NOMO-1 (cell line): ENCODE data around the gene CSF2RB.
A peak's percentile ranks its signal among the peaks of the same experiment; 100 is the strongest.

ENCODE experiments used
- DNase-seq, 2 experiments: peaks; one replicate each; lab custom pipeline; 2025; ENCODE audit not compliant: unreplicated experiment in 2 of 2; lab: John Stamatoyannopoulos, UW

Gene CSF2RB

DNA sequence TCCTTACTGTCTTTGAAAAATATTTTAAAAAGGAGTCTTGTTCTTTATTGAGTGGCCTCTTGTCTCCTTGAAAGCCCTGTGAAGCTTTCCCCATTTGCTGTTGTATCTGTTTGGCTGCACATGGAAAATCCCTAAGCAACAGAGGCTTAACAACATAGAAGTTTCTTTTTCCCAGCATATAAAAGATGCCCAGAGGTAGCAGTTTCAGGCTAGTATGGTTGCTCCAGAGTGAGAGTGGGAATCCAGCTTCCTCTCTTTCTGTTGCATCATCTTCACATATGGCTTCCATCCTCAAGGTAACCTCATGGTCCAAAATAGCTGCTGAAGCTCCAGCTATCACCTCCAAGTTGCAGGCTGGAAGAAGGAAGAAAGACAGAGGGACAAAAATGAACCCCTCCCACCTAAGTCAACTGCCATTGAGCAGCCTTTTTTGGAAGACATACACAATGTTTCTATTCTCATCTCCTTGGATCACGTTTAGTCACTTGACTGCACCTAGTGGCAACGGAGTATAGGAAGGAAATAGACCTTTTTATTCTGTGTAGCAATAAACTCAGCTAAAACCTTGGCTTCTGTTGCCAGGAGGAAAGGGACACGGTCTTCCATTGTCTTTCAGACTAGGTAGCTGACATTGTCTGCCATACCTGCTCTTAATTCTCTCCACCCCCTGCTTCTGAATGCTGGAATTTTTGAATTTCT, 5.3 kb downstream of the CSF2RB start:
- DNase-seq, result no peak

DNA sequence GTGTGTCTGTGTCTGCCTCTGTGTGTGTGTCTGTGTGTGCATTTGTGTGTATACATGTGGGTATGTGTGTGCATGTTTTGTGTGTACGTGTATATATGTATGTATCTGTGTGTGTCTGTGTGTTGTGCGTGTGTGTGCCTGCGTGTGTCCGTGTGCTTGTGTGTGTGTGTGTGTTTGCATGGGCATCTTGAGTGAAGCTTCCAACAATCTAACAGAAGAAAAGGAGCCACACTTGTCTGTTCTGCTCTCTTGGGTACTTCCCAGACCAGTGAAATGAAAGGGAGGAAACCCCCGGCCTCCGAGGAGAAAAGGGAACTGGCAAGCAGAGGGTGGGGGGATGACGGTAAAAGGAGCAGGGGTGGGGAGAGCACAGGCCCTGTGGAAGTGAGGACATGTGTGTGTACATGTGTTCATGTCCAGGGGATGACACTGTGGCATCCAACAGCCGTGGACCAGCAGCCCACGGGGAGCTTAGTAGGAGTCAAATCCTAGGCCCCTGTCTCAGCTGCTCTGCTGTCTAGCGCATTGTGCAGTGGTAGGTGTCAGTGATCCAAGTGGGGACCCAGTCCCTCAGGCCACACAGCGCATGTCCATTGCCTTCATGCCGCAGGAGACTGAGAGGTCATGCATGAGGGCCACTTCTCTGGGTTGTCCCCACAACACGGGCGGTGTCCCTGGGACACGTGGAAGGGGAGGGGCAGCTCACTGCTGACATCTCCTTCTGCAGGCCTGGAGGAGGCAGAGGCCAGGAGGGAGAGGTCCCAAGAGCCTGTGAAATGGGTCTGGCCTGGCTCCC, 8.1 kb downstream of the CSF2RB start:
- peak; percentile 40 to 63 for DNase-seq

DNA sequence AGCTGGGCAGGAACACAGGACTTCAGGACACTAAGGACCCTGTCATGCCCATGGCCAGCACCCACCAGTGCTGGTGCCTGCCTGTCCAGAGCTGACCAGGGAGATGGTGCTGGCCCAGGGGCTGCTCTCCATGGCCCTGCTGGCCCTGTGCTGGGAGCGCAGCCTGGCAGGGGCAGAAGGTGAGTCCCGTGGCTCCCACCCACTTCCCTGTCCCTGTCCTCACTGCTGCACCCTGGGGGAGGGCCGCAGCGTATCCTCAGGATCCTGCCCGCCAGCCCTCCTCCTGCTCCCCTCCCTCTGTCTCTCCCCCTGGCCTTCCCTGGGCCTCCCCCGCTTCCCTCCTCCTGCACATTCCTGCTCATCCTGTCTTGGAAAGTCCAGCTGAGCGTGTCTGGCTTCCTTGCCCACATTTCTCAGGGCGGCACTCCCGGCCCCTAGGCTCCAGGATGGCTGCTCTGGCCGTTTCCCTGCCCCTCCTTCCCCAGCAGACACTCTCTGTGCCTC, 8.7 kb downstream of the CSF2RB start:
- DNase-seq, result no peak

DNA sequence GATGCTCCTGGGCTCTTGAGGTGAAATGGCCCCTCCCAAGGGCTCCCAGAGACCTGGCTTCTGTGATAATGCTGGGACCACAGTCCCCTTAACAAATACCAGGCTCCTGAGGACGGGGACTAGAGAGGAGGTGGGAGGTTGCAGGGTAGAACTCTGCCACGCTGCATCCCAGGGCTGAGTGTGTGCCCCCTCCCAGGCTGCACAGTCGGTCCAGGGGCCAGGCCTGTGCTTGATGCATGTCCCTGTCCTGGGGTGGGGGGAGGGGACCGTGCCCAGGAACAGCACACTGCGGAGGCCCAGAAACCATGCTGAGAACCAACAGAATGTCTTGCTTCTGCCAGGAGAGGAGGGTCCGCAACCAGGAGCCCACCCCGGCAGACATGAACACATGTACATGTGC, 9.3 kb downstream of the CSF2RB start:
- DNase-seq, result no peak

DNA sequence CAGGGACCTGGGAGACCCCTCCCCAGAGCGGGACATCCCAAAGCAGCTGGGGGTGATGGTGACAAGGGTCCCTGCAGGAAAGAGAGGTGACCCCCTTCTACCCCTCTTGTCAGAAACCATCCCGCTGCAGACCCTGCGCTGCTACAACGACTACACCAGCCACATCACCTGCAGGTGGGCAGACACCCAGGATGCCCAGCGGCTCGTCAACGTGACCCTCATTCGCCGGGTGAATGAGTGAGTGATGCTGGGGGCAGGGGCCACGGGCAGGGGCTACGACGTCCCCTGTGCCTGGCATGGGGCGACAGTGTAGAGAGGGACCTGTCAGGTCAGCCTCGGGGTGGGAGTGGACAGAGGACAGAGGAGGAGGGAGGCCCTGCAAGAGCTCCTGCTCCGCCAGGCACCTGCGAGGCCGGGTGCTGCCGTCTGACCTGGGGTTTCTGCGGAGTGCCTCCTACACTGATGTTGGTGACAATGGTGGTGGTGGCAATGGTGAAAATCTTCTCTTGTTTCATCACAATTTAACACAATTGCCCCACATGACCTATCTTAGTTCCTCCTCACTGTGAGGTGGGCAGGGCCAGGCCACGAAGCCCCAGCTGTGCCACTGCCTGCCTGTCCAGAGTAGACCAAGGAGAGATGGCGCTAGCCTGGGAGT, 9.8 kb downstream of the CSF2RB start:
- no peak for DNase-seq

DNA sequence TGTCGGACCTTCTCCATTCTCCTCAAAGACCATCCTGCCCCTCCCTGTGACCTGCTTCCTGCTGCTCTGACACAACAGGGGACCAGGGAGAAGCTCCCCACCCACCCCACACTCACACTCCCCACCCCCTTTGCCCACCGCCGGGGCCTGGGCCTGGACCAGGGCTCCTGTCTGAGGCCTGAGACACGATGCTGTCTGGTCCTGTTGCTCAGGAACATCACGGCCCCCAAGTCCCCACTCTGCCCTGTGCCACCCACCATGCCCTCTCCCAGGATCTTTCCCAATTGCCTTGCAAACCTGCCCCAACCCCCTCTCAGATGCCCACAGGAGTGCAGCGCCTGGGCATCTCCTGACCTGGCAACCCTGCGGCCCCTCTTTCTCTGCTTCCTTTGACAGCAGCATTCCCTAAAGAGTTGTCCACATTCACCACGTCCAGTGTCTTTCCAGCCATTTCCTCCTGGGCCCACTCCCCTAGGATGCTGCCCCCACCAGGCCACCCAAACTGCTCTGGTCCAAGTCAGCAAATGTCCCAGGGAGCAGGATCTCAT, 10.8 kb downstream of the CSF2RB start:
- DNase-seq, result no peak

DNA sequence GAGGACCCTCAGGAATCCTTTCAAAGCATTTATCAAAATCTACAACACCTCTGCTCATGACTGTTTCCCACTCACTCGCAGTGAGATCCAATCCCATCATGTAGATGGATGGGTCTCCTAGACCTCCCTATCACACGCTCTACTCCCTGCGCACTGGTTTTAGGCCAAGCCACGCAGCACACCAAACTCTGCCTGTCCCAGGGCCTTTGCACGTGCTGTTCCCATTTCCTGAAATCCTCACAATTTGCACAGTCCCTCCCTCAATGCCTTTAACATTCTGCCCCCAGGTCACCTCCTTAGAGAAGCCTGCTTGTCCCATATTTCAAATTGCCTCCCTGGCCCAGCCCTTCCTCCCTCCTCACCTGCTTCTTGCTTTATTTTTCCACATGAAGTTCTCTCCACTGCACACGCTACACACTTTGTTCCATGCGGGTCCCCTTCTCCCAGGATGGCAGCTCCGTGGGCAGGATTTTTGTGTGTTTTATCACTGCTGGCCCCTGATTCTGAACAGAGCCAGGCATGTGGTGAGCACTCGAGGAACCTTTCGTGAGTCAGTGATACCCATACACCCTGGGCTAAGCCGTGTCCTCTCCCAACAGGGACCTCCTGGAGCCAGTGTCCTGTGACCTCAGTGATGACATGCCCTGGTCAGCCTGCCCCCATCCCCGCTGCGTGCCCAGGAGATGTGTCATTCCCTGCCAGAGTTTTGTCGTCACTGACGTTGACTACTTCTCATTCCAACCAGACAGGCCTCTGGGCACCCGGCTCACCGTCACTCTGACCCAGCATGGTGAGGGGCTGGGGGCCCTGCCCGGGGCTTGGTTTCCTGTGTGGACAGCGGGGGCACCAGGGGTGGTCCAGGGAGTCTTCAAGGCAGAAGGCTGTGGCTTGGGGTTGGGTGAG, 12.2 kb downstream of the CSF2RB start:
- DNase-seq, result no peak

DNA sequence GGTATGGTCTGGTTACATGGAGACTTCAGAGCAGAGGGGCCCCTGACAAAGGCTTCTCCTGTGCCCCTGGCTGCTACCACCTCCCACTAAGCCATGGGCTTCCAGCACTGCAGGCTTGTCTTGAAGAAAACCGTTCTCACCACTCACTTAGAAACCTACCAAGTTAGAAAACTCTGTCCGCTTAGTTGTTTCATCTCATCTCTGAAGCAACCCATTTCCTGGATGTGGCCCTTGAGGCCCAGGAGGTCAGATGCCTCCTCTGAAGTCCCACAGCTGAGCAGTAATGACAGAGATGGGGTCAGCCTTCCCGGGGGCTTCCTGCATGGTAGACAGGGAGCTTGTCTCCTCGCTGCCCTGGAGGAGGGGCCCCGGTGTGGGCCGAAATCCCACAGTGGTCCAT, 12.9 kb downstream of the CSF2RB start:
- DNase-seq, result no peak

DNA sequence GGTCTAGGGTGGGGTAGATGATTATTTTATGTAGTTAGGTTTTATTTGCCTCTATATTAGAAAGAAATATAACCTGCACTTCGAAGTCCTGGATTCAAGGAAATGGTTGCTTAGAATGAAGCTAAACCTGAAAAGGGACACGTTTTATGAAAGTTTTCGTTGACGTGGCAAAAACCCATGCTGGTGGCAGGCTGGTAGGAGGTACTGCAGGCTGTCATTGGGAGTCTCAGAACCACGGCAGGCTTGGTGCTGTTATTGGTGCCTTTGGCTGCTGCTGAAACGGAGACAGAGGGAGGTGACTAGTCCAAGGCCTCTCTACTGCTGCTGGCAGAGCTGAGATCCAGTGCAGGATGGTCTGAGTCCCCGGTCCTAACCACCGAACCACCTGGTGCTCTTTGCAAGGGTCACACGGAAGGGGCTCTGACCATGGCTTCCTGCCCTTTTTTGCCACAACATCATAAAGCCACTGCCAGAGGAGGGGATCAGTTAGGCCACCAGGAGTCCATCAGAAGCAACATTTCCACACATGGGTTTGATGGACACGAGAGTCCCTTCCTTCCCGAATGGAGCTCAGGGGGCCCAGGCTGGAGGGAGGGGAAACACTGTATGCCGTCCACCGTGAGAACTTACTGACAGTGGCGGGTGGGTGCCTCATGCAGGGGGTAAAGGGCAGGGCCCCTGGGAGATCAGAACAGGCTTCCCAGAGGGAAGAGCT, 13.4 kb downstream of the CSF2RB start:
- DNase-seq, result no peak

DNA sequence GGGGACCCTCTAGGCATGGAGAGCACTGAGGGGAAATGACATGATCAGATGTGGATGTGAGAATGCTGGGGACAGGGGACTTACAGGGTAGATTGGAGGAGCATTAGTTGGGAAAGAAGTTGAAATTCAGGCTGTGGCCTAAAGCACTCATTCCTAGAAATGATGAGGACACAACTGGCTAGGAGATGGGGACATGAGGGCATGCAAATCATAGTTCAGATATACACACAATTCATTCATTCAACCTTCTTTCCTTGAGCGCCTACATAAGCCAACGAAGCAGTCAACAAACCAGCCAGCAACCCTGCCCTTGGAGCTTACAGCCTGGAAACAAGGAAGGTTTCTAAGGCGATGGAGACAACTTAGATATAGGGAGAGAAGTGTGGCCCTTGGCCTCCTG, 14.2 kb downstream of the CSF2RB start:
- no peak for DNase-seq

DNA sequence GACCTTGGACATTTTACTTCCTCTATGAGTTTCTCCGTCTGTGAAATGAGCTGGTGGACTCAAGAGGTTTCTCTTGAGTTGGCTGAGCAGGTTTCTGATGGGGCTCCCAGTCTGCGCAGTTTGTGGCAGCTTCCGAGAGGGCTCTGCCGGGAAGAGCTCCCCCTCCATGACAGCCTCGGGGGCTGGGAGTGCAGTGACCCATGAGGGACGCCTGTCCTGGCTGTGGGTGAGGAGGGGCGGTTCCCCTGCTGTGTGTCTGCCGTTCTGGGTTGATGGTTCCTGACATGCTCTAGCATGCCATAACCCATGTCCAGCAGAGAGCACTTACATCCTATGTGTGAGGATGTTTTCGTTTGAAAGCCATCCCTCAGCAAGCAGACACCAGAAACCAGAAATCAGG, 14.8 kb downstream of the CSF2RB start:
- DNase-seq, result no peak

DNA sequence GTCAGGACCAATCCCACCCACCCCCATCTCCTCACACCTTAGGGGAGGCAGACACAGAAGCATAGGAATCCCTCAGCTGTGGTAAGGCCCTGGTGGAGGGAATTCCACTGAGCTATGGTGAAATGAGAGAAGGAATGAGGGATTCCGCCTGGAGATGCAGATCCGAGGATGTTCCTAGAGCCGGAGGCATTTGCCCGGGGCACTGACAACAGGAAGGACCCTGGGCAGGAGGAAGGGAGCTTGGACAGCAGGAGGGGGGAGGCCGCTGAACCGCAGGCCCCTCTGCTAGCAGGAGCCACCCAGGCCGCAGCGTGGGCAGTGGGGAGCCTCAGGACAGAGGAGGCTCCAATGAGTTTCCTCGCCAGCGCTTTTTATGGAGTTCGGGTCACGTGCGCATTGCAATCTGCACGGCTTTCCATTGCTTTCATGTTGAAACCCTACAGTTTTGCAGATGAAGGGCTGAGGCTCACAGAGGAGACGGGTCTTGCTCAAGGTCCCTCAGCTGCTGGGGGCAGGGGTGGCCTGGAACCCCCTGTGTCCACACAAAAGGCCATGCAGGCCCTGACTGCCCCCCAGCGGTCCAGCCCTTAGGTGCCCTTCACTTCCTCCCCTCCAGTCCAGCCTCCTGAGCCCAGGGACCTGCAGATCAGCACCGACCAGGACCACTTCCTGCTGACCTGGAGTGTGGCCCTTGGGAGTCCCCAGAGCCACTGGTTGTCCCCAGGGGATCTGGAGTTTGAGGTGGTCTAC, 15.5 kb downstream of the CSF2RB start:
- no peak for DNase-seq

DNA sequence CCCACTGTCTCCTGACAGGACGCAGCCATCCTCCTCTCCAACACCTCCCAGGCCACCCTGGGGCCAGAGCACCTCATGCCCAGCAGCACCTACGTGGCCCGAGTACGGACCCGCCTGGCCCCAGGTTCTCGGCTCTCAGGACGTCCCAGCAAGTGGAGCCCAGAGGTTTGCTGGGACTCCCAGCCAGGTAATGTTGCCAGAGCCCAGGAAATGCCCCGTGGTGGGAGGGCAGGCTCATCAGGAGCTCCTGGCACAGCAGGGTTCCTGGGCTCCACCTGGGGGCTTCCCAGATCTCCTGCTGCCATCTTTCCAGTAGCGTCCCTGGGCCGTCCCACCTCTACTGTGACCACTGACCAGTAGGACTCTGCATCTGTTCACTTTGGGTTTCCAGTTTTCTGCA, 16.2 kb downstream of the CSF2RB start:
- DNase-seq, result no peak

DNA sequence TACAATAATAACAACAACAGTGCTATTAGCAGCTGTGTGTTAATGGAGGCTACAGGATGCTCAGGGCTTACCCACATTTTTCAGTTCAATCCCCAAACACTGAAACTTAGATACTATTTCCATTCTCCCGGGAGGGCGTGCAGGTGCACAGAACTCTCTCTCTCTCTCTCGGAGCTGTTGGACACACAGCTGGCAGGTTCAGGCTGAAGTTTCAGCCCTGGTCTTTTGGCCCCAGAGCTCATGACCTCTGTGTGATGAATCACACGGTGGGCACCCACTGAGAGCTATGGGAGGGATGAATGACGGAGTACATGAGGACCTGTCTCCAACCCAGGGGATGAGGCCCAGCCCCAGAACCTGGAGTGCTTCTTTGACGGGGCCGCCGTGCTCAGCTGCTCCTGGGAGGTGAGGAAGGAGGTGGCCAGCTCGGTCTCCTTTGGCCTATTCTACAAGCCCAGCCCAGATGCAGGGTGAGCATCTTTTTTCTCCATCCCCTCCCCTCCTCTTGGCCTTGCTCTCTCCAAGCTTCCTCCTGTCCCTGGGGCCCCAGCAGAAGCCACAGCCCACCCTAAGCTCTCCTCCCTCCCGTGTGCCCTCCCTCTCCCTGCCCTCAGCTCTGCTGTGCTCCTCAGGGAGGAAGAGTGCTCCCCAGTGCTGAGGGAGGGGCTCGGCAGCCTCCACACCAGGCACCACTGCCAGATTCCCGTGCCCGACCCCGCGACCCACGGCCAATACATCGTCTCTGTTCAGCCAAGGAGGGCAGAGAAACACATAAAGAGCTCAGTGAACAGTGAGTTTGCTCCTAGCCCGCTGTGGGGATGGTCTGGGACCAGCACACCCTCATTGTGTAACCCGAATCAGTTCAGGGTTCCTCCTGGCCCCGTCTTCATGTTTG, 16.9 kb downstream of the CSF2RB start:
- no peak for DNase-seq

DNA sequence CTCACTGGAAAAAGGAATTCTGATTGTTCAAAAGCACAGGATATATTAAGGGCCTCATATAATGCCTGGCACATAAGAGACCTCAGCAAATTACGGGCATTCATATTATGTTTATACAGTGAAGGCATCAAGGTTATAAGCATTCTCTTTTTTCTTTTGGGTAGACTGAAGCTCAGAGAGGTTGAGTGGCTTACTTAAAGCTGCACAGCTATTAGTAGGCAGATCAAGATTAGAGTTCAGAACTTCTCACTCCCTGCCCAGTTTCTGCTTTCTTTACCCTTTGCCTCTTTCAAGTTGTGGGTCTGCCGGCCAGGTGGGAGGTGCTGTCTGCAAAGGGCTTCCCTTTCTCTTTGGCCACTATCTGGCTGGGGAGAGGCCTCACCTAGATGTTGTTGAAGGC, 18.0 kb downstream of the CSF2RB start:
- DNase-seq, result no peak

DNA sequence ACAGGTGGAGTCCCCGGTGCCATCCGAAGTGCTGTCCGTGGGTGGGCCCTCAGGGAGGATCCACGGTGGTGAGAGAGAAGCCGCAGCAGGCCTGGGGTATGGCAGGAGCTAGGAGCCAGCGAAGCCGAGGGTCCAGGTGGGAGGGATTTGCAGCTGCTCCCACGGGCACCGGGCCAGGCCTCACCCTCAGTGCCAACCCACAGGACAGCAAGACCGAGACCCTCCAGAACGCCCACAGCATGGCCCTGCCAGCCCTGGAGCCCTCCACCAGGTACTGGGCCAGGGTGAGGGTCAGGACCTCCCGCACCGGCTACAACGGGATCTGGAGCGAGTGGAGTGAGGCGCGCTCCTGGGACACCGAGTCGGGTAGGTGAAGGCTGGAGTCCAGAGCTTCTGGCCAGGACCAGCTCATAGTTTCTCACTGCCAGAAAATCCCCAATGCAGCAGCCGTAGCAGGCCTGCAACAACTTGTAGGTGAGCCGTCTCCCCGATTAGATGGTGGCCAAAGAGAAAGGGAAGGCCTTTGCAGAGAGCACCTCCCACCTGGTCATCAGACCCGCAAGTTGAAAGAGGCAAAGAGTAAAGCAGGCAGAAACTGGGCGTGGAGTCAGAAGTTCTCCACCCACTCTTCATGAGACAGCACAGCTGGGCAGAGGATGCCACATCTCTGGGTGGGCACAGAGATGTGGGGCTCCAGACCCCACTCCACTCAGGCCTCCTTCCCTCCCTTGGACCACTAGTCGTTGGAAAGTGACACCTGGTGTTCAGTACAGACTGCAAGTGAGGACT, 20.4 kb downstream of the CSF2RB start:
- DNase-seq, result no peak
